Fibroblast of mammary gland (primary cell): ENCODE results near the gene CFAP141.

Experiments
- DNase-seq: peaks from one replicate; pipeline ENCODE4 v3.0.0-alpha.2; 2010; ENCODE audit warnings: low read depth
- H3K4me3 ChIP-seq: 2 replicates; pipeline ENCODE4 v1.5.1; 2011; ENCODE audit warnings: low read depth, mild to moderate bottlenecking, low read length, moderate library complexity; ENCODE audit not compliant: control insufficient read depth
- CTCF ChIP-seq: conservative IDR thresholded peaks from 2 replicates; pipeline ENCODE4 v1.5.1; 2011; ENCODE audit warnings: low read depth, low read length, inconsistent platforms; ENCODE audit not compliant: control insufficient read depth, insufficient read depth

CFAP141 gene

GRCh38 chr1:154206196-154206595, at the start of gene CFAP141:
Gene CFAP141, minus strand, starts transcription at chr1:154206333. Its CDS starts 26 bp downstream, at chr1:154206307.
- no peak for TF ChIP-seq CTCF
- DNase-seq: no peak
- H3K4me3 ChIP-seq: no peak within 1 kb of the TSS

DNA sequence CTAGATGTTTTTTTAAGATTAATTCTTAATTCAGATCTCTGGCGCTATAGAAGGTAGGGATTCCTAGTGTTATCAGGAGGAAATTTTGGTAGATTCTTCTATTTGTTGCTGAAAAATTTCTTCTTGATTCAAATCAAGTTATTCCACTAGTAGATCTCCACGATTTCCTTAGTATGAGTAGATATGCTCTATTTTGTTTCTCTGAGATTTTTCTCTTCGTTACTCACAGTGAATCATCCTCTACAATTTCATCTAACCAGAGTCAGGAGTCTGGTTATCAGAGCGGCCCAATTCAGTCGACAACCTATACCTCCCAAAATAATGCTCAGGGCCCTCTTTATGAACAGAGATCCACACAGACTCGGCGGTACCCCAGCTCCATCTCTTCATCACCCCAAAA, 47.5 kb upstream of the CFAP141 start:
- no peak overlapping the region for H3K4me3 ChIP-seq
- DNase-seq: no peak
- TF ChIP-seq CTCF: no peak

GRCh38 chr1:154241703-154242351, 35.7 kb upstream of the CFAP141 start:
- no peak for TF ChIP-seq CTCF
- no peak overlapping the region for H3K4me3 ChIP-seq
- no peak for DNase-seq

DNA sequence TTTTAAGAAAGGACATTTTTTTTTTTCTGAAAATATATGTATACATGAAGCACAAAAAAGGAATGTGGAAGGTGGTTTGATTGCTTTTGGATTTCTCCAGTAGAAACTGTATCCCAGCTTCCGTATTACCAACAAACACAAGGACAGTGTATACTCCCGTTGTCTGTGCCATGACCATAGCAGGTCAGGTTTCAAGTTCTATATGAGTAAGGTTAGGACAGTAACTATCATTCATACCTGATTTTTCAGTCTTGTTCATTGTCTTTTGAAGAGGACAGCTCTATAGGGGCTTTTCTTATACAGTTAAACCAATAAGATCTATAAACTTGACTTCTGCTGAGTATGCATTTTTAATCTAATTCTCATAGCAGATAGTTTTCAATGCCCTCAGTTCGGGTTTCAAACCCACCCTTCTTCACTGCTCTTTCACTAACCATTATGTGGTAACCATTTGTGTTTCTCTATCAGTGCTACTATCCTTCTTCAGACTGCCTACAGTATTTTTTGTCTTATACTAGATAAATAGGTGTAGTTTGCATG, 34.2 kb upstream of the CFAP141 start:
- DNase-seq: no peak
- no peak for TF ChIP-seq CTCF
- no peak overlapping the region for H3K4me3 ChIP-seq

GRCh38 chr1:154239491-154239890, 33.4 kb upstream of the CFAP141 start:
- TF ChIP-seq CTCF: no peak
- no peak overlapping the region for H3K4me3 ChIP-seq
- no peak for DNase-seq

DNA sequence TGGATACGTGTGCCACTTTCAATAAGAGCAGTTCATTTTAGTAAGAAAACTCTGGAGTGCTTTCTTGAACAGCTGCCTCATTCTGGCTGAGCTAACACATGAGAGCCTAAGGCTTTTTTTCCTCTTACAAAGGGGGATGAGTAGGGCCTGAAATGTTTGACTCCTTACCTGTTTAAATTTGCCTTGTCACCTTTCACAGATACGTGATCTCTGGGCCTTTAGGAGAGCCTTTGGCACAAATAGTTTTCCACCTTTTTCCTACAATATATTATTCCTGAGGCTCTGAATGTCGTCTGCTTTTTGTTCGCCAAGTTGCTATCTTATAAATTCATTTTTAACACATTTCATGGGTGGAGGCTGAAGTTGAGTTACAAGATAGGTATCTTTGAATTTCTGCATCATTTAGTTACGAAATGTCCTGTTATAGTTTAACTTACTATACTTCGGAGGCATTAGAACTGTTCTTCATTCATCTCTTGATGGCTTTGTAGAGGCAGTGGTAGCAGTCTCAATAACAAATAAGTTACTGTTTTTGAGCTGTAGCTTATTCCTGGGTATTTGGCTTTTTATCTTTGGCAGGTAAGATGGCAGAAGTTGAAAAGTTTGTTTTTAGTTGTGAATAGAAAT, 31.9 kb upstream of the CFAP141 start:
- no peak for DNase-seq
- TF ChIP-seq CTCF: no peak
- no peak overlapping the region for H3K4me3 ChIP-seq

- DNase-seq: no peak
- no peak overlapping the region for H3K4me3 ChIP-seq
- TF ChIP-seq CTCF: no peak
Observed at GRCh38 chr1:154237435-154237834, 31.3 kb upstream of the CFAP141 start.
